Naive B cell (primary cell): ENCODE measurements around the gene MTMR4. TPM values are rescaled to one million over a fixed set of nuclear protein-coding genes. Genes with fewer than 3 reads are reported as not detected.
"Not testable (repeated sequence)": the region's sequence is repeated elsewhere in the genome, so short reads cannot be mapped to it uniquely, and the experiment has no call there.

Source experiments
- ATAC-seq, 2 donors: fragments of 150-1000 bp; cut with Tn5 transposase; 2 replicates each; pipeline ENCODE4 v1.10.0; 2021; ENCODE audit warnings: low read depth in 2 of 2, mild to moderate bottlenecking in 2 of 2, moderate library complexity in 2 of 2
- DNase-seq: peaks from one replicate; pipeline ENCODE4 v3.0.0; 2022
- H3K27ac Mint-ChIP-seq, 6 donors: one replicate each; pipeline ENCODE4 v1.8.0; 2020 to 2022; ENCODE audit warnings: mild to moderate bottlenecking in 6 of 6, mixed read lengths in 6 of 6, moderate library complexity in 5 of 6, inconsistent platforms in 2 of 6
- H3K27me3 Mint-ChIP-seq, 3 donors: one replicate each; pipeline ENCODE4 v1.8.0; 2021 to 2022; ENCODE audit warnings: mixed read lengths in 3 of 3, mild to moderate bottlenecking in 1 of 3
- H3K36me3 Mint-ChIP-seq, 2 donors: one replicate each; pipeline ENCODE4 v1.8.0; 2020 to 2022; ENCODE audit warnings: mixed read lengths in 2 of 2, inconsistent platforms in 1 of 2, mild to moderate bottlenecking in 1 of 2
- H3K4me1 Mint-ChIP-seq, 3 donors: one replicate each; pipeline ENCODE4 v1.8.0; 2020 to 2022; ENCODE audit warnings: mixed read lengths in 3 of 3, inconsistent platforms in 1 of 3, mild to moderate bottlenecking in 1 of 3, moderate library complexity in 1 of 3
- H3K4me3 Mint-ChIP-seq, 8 donors: one replicate each; pipeline ENCODE4 v1.8.0; 2020 to 2022; ENCODE audit warnings: mild to moderate bottlenecking in 8 of 8, mixed read lengths in 8 of 8, moderate library complexity in 8 of 8, inconsistent platforms in 2 of 8
- H3K9me3 Mint-ChIP-seq, 7 donors: one replicate each; pipeline ENCODE4 v1.8.0; 2020 to 2022; ENCODE audit warnings: mixed read lengths in 7 of 7, mild to moderate bottlenecking in 5 of 7, inconsistent platforms in 2 of 7, moderate library complexity in 1 of 7
- polyA plus RNA-seq, 6 donors: library from polyadenylated mRNA; unstranded; fragments of 300-500 nt; fragmentation: Illumina TruSeq; gene quantifications; one replicate each; pipeline ENCODE4 v1.2.3, GENCODE V29; 2021; ENCODE audit warnings: low read depth in 6 of 6

Gene MTMR4
- polyA plus RNA-seq, result 10 to 100 TPM; 12.9 to 35.7 (median 30.4) TPM

DNA sequence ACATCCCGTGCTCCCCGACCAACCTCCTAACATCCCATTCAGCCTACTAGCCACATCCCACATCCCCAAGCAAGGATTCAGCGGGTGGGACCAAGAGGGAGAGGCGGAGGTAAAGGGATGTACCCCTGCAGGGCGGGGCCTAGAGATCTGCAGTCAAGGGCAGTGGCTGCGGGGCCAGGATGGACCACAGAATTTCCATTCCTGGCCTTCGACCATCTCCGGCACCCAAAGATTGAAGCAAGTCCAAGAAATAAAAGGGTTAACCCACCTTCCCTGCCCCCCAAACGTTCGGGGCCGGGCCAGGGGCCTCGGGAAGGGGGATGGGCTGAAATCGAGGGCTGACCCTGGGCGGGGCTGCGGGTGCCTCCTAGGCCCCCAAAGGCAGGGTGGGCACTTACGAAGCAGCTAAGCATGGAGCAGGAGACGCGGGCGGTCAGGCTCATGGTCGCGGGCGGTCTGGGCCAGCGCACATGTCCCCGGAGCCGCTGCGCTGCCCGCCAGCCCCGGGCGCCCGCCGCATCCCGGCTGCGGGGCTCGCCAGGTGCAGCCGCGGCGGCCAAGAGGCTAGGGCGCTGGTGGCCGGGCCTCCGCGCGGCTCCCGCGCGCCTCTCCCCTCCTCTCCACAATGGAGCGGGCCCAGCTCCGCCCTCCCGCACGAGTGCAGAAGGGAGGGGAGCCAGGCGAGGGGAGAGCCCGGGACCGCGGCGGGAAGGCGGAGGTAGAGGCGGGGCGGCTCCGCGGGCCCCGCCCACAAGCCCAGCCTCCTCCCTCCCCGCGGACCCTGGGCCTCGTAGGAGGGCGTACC is at the start of gene MTMR4:
TSS of gene MTMR4 (minus strand) at position 674 of the 805 bp plus-strand sequence. CDS start at position 443, 231 bp downstream.
- Mint-ChIP-seq H3K4me1 (peaks cover 53 to 73% (median 71%) of the 10 kb centered on the region in 3 donors), H3K36me3 (peaks cover 28 to 29% of the 10 kb centered on the region in 2 donors), H3K4me3 (peak within 1 kb of the TSS; percentile 83 to 100 (median 91)), H3K9me3 (no peaks in the 10 kb centered on the region), H3K27ac (peak within 1 kb of the TSS in 5 of 6 donors; percentile 86 to 97 (median 92)), H3K27me3 (no peaks in the 10 kb centered on the region)
- peak; percentile 57 for DNase-seq
- no peak for ATAC-seq

DNA sequence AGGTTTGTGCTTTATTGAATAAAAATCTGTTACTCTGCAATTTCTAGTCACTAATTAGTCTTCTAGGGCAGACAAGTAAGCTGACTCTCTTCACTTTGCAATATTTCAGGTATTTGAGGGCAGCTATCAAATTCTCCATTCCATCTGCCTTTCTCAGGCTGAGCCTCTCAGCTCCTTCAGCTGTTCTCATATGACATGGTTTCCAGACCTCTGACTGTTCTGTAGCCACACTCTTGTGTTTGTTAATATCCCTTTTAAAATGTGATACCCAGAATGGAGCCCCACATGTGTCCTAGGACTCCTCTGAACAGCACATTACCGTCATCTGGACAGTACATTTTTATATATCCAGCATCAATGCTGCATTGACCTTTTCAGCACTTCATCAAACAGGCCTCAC is 46.1 kb upstream of the MTMR4 start:
- peaks cover 14 to 25% (median 14%) of the 10 kb centered on the region in 3 donors for H3K4me1 Mint-ChIP-seq
- H3K9me3 Mint-ChIP-seq, result no peaks in the 10 kb centered on the region
- no peak for DNase-seq
- H3K36me3 Mint-ChIP-seq, result no peaks in the 10 kb centered on the region
- peak overlapping the region in 1 of 8 donors; percentile 29 for H3K4me3 Mint-ChIP-seq
- ATAC-seq, result no peak
- H3K27me3 Mint-ChIP-seq, result no peaks in the 10 kb centered on the region
- no peak overlapping the region for H3K27ac Mint-ChIP-seq

DNA sequence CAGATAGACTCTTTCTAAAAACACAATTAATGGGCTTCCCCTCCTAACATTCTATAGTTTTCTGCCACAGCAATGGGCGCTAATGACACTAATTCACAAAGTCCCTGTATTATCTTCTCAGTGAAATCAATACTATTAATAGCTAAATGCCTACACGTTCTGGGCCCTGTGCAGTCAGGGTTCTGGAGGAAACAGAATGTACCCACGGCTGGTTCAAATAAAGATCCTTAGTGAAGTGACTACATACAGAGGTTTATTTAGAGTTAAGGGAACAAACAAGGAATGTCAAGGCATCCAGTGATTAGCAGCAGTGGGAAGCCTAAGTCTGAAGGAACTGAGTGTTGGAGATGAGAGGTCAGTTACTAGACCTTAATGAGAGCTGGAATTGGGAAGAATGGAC is 43.5 kb upstream of the MTMR4 start:
- Mint-ChIP-seq H3K27ac (peak overlapping the region in 2 of 6 donors; percentile 39 to 76), H3K4me3 (peak overlapping the region in 2 of 8 donors; percentile 12 to 27), H3K27me3 (no peaks in the 10 kb centered on the region)

DNA sequence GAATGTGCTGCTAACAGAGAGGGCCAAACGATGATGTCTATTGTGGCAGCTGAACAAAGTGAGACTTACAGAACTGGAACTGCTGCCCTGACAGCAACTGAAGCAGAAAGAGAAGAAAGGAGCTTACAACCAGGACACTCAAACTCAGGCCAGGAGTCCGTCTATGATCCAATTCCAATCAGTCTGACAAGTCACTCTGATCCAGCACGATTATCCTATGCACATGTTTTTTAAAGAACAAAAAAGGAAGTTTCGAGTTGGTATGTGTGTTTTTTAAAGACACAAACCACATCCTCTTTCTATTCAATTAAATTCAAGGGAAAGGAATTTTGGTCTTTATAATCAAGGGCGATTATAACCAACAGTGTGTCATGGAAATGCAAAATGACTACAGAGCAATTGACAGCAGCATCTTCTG is 42.4 kb upstream of the MTMR4 start:
- no peaks in the 10 kb centered on the region for H3K27me3 Mint-ChIP-seq
- peak; percentile 19 for DNase-seq
- peak; percentile 51 to 67 for ATAC-seq
- H3K9me3 Mint-ChIP-seq, result no peaks in the 10 kb centered on the region
- H3K27ac Mint-ChIP-seq, result peak overlapping the region in 2 of 6 donors; percentile 49 to 81
- peaks cover 14 to 34% (median 17%) of the 10 kb centered on the region in 3 donors for H3K4me1 Mint-ChIP-seq
- peak overlapping the region; percentile 0 to 82 (median 52) for H3K4me3 Mint-ChIP-seq
- H3K36me3 Mint-ChIP-seq, result no peaks in the 10 kb centered on the region

More for the DNA sequence above, 43.5 kb upstream of the MTMR4 start:
- no peak for DNase-seq
- Mint-ChIP-seq H3K36me3 (no peaks in the 10 kb centered on the region), H3K4me1 (peaks cover 14 to 34% (median 14%) of the 10 kb centered on the region in 3 donors), H3K9me3 (no peaks in the 10 kb centered on the region)
- ATAC-seq, result no peak

DNA sequence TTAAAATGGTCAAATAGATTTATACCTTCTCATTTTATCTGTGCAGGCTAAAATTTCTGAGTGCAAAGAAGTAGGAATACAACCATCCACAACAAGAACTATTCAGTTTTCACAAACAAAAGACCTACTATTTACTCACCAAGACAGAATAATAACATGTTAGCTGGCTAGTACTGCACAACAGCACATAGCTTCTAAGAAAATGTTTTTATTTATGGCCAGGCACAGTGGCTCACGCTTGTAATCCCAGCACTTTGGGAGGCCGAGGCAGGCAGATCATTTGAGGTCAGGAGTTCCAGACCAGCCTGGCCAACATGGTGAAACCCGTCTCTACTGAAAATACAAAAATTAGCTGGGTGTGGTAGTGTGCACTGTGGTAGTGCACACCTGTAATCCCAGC is 40.7 kb upstream of the MTMR4 start:
- H3K36me3 Mint-ChIP-seq, H3K27me3 Mint-ChIP-seq, H3K9me3 Mint-ChIP-seq, DNase-seq, ATAC-seq: not testable (repeated sequence)
- Mint-ChIP-seq H3K4me3 (peak overlapping the region in 1 of 8 donors; percentile 21), H3K27ac (peak overlapping the region in 1 of 6 donors; percentile 19), H3K4me1 (peaks cover 14 to 34% (median 17%) of the 10 kb centered on the region in 3 donors)

DNA sequence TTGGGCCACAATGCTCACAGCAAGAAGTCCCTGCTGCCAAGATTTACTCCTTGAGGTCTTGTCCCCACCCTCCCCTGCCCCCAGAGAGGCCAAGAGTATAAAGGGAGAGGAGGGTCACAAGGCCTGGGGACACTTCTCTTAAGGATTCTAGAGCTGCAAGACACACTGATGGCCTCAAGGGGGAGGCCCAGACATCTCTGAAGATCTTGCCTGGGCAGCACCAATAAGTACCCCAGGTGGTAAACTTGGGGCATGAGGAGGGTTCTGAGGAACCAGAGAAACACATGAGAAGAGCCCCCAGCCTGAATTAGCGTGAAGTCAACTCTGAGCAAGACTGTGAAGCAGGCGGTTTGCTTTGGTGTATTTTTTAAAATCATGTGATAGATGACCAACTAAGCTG is 26.8 kb upstream of the MTMR4 start:
- no peak for DNase-seq
- H3K4me1 Mint-ChIP-seq, result no peaks in the 10 kb centered on the region
- H3K4me3 Mint-ChIP-seq, result no peak overlapping the region
- H3K27ac Mint-ChIP-seq, result no peak overlapping the region
- no peaks in the 10 kb centered on the region for H3K9me3 Mint-ChIP-seq
- no peaks in the 10 kb centered on the region for H3K36me3 Mint-ChIP-seq
- peak; percentile 33 to 41 for ATAC-seq
- H3K27me3 Mint-ChIP-seq, result peaks cover 8 to 31% (median 12%) of the 10 kb centered on the region in 3 donors

DNA sequence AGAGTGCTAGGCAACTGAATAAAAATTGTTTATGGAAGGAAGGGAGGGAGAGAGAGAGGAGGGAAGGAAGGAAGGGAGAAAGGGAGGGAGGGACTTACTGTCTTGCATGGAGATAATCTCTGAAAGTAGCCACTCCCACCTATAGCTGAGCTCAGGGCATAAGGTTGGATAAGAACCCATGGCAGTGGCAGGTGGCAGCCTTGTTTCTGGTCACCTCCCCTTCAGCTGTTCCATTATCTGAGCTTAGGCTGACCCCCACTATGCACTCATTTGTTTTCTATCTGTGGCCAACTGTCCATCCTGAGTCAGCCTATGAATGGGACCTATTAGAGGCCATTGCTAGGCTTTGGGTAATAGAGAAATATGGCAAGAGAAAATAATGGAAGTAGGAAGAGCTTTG is 25.3 kb upstream of the MTMR4 start:
- ATAC-seq (no peak), DNase-seq (no peak)
- Mint-ChIP-seq H3K4me3 (no peak overlapping the region), H3K27me3 (peaks cover 17 to 47% (median 27%) of the 10 kb centered on the region in 3 donors), H3K36me3 (no peaks in the 10 kb centered on the region), H3K4me1 (no peaks in the 10 kb centered on the region), H3K27ac (no peak overlapping the region), H3K9me3 (no peaks in the 10 kb centered on the region)

DNA sequence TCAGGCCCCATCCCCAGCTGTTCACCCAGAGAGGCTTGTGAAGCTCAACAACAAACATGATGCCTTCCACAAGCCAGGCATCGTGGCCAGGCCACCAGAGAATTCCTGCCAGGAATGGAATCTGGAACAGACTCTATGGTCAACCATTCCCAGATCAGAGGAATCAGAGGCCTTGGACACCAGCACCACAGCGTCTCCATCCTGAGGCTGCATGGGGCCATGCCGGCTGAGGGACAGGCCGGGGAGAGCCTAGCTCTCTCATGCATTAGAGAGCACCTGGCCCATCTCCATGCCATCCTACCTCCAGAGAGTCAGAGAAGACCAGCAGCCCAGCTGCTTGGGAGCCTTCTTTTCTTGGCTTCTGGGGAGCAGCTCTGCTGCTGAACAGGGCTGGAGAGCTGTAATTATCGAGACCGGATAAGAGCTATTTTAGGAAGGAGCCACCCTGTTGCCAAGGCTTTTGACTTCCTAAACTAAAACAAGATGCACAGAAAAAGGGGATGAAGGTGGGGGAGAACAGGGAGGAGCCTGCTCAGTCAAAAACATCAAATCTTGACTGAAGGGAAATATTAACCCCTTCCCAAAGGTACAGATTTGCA is 24.5 kb upstream of the MTMR4 start:
- ATAC-seq (no peak), DNase-seq (no peak)
- H3K4me1 Mint-ChIP-seq, result no peaks in the 10 kb centered on the region
- no peaks in the 10 kb centered on the region for H3K36me3 Mint-ChIP-seq
- peak overlapping the region in 1 of 6 donors; percentile 39 for H3K27ac Mint-ChIP-seq
- H3K4me3 Mint-ChIP-seq, result no peak overlapping the region
- no peaks in the 10 kb centered on the region for H3K9me3 Mint-ChIP-seq
- H3K27me3 Mint-ChIP-seq, result peaks cover 12 to 50% (median 28%) of the 10 kb centered on the region in 3 donors

DNA sequence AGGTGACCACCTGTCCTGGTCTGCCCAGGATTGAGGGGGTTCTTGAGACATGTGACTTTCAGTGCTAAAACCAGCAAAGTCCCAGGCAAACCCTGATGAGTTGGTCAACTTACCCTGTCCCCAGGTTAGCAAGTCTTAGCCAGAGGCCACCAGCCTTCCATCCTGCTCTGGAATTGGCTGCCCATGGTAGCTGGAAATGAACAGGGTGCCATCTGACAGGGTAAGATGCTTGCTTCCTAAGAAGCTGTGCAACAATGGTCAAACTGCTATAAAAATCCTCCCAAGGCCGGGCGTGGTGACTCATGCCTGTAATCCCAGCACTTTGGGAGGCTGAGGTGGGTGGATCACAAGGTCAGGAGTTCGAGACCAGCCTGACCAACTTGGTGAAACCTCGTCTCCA is 22.8 kb upstream of the MTMR4 start:
- DNase-seq (no peak), ATAC-seq (no peak)
- no peaks in the 10 kb centered on the region for H3K36me3 Mint-ChIP-seq
- no peak overlapping the region for H3K4me3 Mint-ChIP-seq
- no peaks in the 10 kb centered on the region for H3K9me3 Mint-ChIP-seq
- peaks cover 19 to 53% (median 38%) of the 10 kb centered on the region in 3 donors for H3K27me3 Mint-ChIP-seq
- H3K27ac Mint-ChIP-seq, result no peak overlapping the region
- peaks cover 0 to 9% (median 7%) of the 10 kb centered on the region in 3 donors for H3K4me1 Mint-ChIP-seq

DNA sequence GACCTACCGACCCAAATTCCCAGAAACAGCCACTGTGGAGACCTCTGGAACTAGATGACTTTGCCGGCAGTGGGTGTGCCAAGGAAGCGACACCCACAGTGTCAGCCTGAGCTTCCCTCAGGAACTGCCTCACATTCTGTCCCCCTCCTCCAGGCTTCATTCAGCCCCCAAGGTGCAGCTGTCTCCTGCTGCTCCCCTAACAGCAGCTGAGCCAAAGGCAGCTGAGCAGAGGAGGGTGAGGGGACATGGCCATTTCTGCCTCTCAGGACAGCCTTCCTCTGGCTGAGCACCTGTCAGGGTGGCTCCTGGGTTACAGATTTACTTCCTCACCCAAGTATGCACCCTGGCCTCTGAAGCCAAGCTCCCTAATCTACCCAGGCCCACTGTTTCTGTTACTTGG is 22.1 kb upstream of the MTMR4 start:
- Mint-ChIP-seq H3K4me1 (peaks cover 0 to 11% (median 9%) of the 10 kb centered on the region in 3 donors), H3K4me3 (no peak overlapping the region), H3K27ac (peak overlapping the region in 1 of 6 donors; percentile 49)

DNA sequence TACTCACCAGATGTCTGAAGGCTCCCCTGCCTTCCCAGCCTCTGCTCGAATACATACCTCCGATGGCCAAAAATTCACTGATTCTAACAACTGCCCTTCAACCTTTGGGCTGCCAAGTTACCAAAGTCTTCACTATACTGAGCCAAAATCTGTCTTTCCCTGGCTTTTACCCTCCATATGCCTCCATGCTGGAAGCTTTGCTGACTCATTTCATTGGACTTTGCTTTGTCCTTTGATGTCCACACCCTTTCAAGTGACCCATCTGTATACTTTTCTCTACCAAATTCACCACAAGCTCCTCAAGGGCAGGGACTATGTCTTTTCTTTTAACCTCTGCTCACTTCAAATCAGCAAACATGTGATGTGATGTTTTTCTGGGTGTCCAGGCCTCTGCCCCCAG is 21.0 kb upstream of the MTMR4 start:
- peak overlapping the region in 1 of 8 donors; percentile 63 for H3K4me3 Mint-ChIP-seq
- H3K4me1 Mint-ChIP-seq, result peaks cover 0 to 11% (median 9%) of the 10 kb centered on the region in 3 donors
- DNase-seq (no peak), ATAC-seq (no peak)
- H3K27me3 Mint-ChIP-seq, result peaks cover 20 to 54% (median 39%) of the 10 kb centered on the region in 3 donors
- no peaks in the 10 kb centered on the region for H3K9me3 Mint-ChIP-seq
- no peak overlapping the region for H3K27ac Mint-ChIP-seq
- no peaks in the 10 kb centered on the region for H3K36me3 Mint-ChIP-seq

More for the DNA sequence above, 22.1 kb upstream of the MTMR4 start:
- DNase-seq (no peak), ATAC-seq (no peak)
- peaks cover 20 to 55% (median 39%) of the 10 kb centered on the region in 3 donors for H3K27me3 Mint-ChIP-seq
- no peaks in the 10 kb centered on the region for H3K36me3 Mint-ChIP-seq
- H3K9me3 Mint-ChIP-seq, result no peaks in the 10 kb centered on the region

DNA sequence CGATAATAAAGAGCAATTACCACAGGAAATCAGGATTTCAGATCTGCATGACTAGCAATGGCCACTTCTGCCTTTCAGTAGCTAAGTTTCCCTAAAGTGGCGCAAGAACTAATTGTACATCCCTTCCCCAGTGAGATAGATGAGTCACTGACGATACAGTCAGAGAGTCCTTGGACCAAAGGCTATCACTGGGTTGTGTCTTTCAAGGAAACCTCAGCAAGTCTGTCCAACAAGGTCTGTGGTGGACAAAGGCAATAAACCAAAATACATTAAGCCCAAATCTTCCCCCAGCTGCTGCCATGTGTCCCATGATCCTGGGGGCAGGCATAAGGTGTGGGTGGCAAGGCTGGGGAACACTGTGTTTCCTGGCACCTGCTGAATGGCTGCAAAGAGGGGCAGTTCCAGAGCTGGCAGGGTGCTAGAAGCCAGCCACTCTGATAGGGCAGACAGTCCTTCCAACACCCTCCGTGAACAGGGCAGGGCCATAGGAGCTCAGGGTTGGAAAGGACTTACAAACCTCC is 20.5 kb upstream of the MTMR4 start:
- Mint-ChIP-seq H3K27ac (no peak overlapping the region), H3K36me3 (no peaks in the 10 kb centered on the region), H3K27me3 (peaks cover 20 to 52% (median 40%) of the 10 kb centered on the region in 3 donors), H3K9me3 (no peaks in the 10 kb centered on the region), H3K4me1 (peaks cover 0 to 11% (median 9%) of the 10 kb centered on the region in 3 donors), H3K4me3 (peak overlapping the region in 1 of 8 donors; percentile 10)
- ATAC-seq (no peak), DNase-seq (no peak)

DNA sequence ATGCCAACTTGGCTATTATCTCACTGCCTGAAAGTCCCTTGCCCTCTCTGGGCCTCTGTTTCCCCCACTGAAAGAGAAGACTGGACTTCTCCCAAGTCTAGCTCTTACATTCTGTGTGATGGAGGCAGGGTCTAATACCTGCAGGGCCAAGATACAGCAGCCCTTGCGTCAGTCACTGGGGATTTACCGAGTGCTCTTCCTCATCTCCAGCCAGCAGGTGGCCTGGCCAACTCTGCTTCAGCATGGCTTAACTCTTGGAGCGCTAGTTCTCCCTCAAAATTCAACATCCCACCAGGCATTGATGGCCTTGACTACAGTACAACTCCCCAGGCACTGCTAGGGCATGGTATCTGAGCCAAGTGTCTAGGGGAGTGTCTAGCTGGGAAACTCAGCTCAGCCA is 19.9 kb upstream of the MTMR4 start:
- H3K9me3 Mint-ChIP-seq, result no peaks in the 10 kb centered on the region
- H3K4me3 Mint-ChIP-seq, result peak overlapping the region in 1 of 8 donors; percentile 10
- H3K4me1 Mint-ChIP-seq, result peaks cover 0 to 11% (median 9%) of the 10 kb centered on the region in 3 donors
- peaks cover 20 to 52% (median 46%) of the 10 kb centered on the region in 3 donors for H3K27me3 Mint-ChIP-seq
- H3K27ac Mint-ChIP-seq, result peak overlapping the region in 1 of 6 donors; percentile 57
- no peak for DNase-seq
- H3K36me3 Mint-ChIP-seq, result no peaks in the 10 kb centered on the region
- no peak for ATAC-seq
